Adipocyte (in vitro differentiated cells): ENCODE data around the gene NBL1.

Source experiments
- DNase-seq: peaks from one replicate; pipeline ENCODE4 v3.0.0-alpha.2; 2015; ENCODE audit warnings: low read depth
- H3K27me3 ChIP-seq: replicated peaks from 2 replicates; pipeline ENCODE4 v1.7.0; 2013; ENCODE audit warnings: mild to moderate bottlenecking, low read length, moderate library complexity; ENCODE audit not compliant: control insufficient read depth, insufficient read depth
- H3K36me3 ChIP-seq: 2 replicates; pipeline ENCODE4 v1.7.0; 2013; ENCODE audit warnings: low read length, mild to moderate bottlenecking, moderate library complexity; ENCODE audit not compliant: control insufficient read depth, insufficient read depth, severe bottlenecking
- H3K4me1 ChIP-seq: 2 replicates; pipeline ENCODE4 v1.7.0; 2013; ENCODE audit warnings: mild to moderate bottlenecking, low read length, moderate library complexity; ENCODE audit not compliant: control insufficient read depth, insufficient read depth
- H3K4me3 ChIP-seq: 2 replicates; pipeline ENCODE4 v1.7.0; 2013; ENCODE audit warnings: mild to moderate bottlenecking, low read length, moderate library complexity
- H3K9ac ChIP-seq: 2 replicates; pipeline ENCODE4 v1.7.0; 2013; ENCODE audit warnings: mild to moderate bottlenecking, low read length, moderate library complexity
- H3K9me3 ChIP-seq: 2 replicates; pipeline ENCODE4 v1.7.0; 2013; ENCODE audit warnings: mild to moderate bottlenecking, low read length, moderate library complexity; ENCODE audit not compliant: control insufficient read depth

The NBL1 gene

GRCh38 chr1:19676438-19676922 lies 32.4 kb downstream of the NBL1 start:
- H3K4me1 ChIP-seq, result peaks cover 9% of the 10 kb centered on the region
- no peaks in the 10 kb centered on the region for H3K36me3 ChIP-seq
- peak; percentile 79 for DNase-seq
- H3K4me3 ChIP-seq, result no peak overlapping the region
- no peak overlapping the region for H3K9ac ChIP-seq
- H3K27me3 ChIP-seq, result peaks cover 11% of the 10 kb centered on the region
- H3K9me3 ChIP-seq, result no peaks in the 10 kb centered on the region

GRCh38 chr1:19678493-19678892 lies 34.4 kb downstream of the NBL1 start:
- Histone ChIP-seq H3K9me3 (no peaks in the 10 kb centered on the region), H3K4me1 (peaks cover 15% of the 10 kb centered on the region), H3K9ac (no peak overlapping the region), H3K36me3 (no peaks in the 10 kb centered on the region), H3K27me3 (no peaks in the 10 kb centered on the region), H3K4me3 (no peak overlapping the region)
- DNase-seq, result no peak

GRCh38 chr1:19678931-19679453 lies 34.9 kb downstream of the NBL1 start:
- Histone ChIP-seq H3K9me3 (no peaks in the 10 kb centered on the region), H3K4me1 (peaks cover 15% of the 10 kb centered on the region), H3K9ac (no peak overlapping the region), H3K36me3 (no peaks in the 10 kb centered on the region), H3K27me3 (no peaks in the 10 kb centered on the region), H3K4me3 (no peak overlapping the region)
- no peak for DNase-seq

GRCh38 chr1:19679691-19680090 lies 35.6 kb downstream of the NBL1 start:
- Histone ChIP-seq H3K4me1 (peaks cover 15% of the 10 kb centered on the region), H3K4me3 (no peak overlapping the region), H3K9me3 (no peaks in the 10 kb centered on the region), H3K27me3 (no peaks in the 10 kb centered on the region), H3K36me3 (no peaks in the 10 kb centered on the region), H3K9ac (no peak overlapping the region)
- DNase-seq, result no peak

- no peak for DNase-seq
- H3K9me3 ChIP-seq, result no peaks in the 10 kb centered on the region
- no peak overlapping the region for H3K9ac ChIP-seq
- no peak overlapping the region for H3K4me3 ChIP-seq
- peaks cover 15% of the 10 kb centered on the region for H3K4me1 ChIP-seq
- no peaks in the 10 kb centered on the region for H3K27me3 ChIP-seq
- no peaks in the 10 kb centered on the region for H3K36me3 ChIP-seq
Observed at GRCh38 chr1:19680644-19681043, 36.5 kb downstream of the NBL1 start.

DNA sequence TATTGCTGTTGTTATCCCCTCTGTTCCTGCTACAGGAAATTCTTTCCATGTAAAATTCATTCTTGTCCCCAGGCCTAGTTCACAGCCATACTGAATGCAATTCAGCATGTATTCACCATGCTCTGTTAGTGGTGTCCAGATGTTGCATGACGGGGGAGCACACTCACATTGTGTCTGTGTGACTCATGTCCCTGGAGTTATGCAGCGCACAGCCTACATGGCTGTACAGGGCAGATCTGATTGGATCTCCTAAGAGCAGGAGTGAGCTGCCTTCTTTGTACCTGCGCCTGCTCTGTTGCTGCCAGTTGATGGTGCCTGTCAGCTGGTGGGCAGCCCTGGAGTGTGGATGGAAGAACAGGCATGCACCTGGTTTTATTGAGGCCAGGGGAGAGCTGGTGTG lies 38.1 kb downstream of the NBL1 start:
- Histone ChIP-seq H3K27me3 (no peaks in the 10 kb centered on the region), H3K9ac (no peak overlapping the region), H3K9me3 (no peaks in the 10 kb centered on the region), H3K4me3 (no peak overlapping the region), H3K4me1 (peaks cover 6% of the 10 kb centered on the region), H3K36me3 (peaks cover 1% of the 10 kb centered on the region)
- DNase-seq, result peak; percentile 78

DNA sequence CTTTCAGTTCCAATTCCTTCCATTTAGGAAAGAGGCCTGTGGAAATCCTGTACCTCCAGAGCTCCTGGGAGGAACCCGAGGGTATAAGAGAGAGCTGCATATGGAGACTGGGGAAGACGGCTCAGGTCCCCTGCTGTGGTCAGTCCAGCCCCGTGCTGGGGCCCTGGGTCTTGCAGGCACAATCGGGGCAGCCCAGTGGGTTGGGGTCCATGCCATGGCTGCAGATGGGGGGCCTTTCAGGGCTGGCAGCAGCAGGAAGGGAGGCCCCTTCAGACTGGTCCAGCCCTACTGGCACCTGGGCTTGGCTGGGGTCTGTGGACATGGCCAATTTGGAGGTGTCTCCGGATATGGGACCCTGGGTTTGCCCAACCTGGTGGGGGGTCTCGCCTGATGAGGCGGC lies 38.8 kb downstream of the NBL1 start:
- Histone ChIP-seq H3K36me3 (peaks cover 8% of the 10 kb centered on the region), H3K27me3 (no peaks in the 10 kb centered on the region), H3K4me1 (peaks cover 6% of the 10 kb centered on the region), H3K9ac (no peak overlapping the region), H3K4me3 (no peak overlapping the region), H3K9me3 (peaks cover 3% of the 10 kb centered on the region)
- no peak for DNase-seq

DNA sequence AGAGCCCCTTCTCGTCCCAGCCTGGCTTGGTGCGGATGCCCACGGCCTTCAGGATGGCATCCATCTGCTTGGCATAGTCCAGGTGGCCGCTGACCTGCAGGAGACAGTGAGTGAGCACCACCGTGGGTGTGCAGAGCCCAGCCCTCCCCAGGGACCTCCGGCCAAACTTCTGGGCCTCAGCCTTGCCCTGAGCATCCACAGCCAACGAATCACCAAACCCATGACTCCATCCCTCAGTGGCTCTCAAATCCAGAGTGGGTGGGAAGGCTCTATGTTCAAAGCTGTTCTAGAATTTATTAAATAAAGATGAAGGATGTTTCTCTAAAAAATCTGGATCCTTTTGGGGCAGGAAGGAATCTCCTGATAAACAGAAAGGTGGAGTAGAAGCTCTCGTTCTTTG lies 39.2 kb downstream of the NBL1 start:
- Histone ChIP-seq H3K4me3 (no peak overlapping the region), H3K36me3 (peaks cover 11% of the 10 kb centered on the region), H3K9ac (no peak overlapping the region), H3K4me1 (peaks cover 6% of the 10 kb centered on the region), H3K27me3 (no peaks in the 10 kb centered on the region), H3K9me3 (peaks cover 3% of the 10 kb centered on the region)
- no peak for DNase-seq

DNA sequence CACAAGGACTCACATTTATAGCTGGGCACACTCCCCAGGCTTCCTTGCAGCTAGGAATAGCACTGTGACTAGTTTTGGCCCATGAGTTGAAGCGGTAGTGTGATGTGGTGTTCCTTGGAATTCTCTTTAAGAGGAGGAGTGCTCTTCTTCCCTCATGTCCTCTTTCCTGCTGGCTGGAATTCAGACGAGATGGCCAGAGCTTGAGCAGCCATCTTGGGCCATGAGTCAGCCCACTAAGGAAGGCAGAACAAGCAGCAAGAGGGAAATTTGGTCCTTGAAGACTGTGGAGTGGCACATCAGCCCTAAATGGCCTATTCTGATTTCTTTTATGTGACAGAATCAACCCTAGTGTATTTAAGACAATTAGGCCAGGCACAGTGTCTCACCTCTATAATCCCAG lies 40.6 kb downstream of the NBL1 start:
- Histone ChIP-seq H3K9me3 (peaks cover 3% of the 10 kb centered on the region), H3K4me1 (peaks cover 6% of the 10 kb centered on the region), H3K4me3 (no peak overlapping the region), H3K9ac (no peak overlapping the region), H3K27me3 (no peaks in the 10 kb centered on the region), H3K36me3 (peaks cover 11% of the 10 kb centered on the region)
- DNase-seq, result no peak

- peaks cover 3% of the 10 kb centered on the region for H3K9me3 ChIP-seq
- no peak for DNase-seq
- no peak overlapping the region for H3K9ac ChIP-seq
Observed at GRCh38 chr1:19685994-19686393, 41.9 kb downstream of the NBL1 start.

DNA sequence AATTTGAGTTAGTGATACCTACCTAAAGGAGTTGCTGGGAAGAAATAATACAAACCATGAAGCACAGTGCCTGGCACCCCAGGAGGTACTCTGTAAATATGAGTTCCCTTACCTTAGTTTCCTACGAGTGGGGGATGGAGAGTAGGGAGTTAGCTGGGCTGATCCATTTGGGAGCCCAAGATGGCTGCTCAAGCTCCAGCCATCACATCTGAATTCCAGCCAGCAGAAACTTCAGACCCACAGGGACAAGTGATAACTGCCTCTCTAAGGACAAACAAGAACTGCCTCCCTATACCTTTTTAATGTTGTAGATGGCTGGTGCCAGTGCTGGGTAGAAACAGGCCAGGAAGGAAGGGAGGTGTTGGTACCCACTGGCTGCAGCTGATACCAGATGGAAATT lies 43.3 kb downstream of the NBL1 start:
- H3K9me3 ChIP-seq, result peaks cover 3% of the 10 kb centered on the region

More at GRCh38 chr1:19685994-19686393, 41.9 kb downstream of the NBL1 start:
- Histone ChIP-seq H3K4me3 (no peak overlapping the region), H3K36me3 (peaks cover 14% of the 10 kb centered on the region), H3K27me3 (no peaks in the 10 kb centered on the region), H3K4me1 (peaks cover 6% of the 10 kb centered on the region)

More for the DNA sequence above, 43.3 kb downstream of the NBL1 start:
- Histone ChIP-seq H3K9ac (no peak overlapping the region), H3K27me3 (no peaks in the 10 kb centered on the region), H3K4me1 (no peaks in the 10 kb centered on the region), H3K4me3 (no peak overlapping the region), H3K36me3 (peaks cover 24% of the 10 kb centered on the region)
- DNase-seq, result no peak
